ENCODE results near the gene OXCT2. TPM values are rescaled to one million over a fixed set of nuclear protein-coding genes. Genes with fewer than 3 reads are reported as not detected.
"Not testable (repeated sequence)": the region's sequence is repeated elsewhere in the genome, so short reads cannot be mapped to it uniquely, and the experiment has no call there.

Gene OXCT2
- polyA plus RNA-seq, 1 donor (not counting 4 experiments of a cell fraction or from before 2014, with no cell fraction given) = not detected

- H3K9me1 ChIP-seq (ENCODE audit: control insufficient read depth, extremely low read depth, insufficient read depth, low read length); H3K79me2 ChIP-seq (ENCODE audit: control insufficient read depth, insufficient read depth, low read length); H3K9me3 ChIP-seq (ENCODE audit: control insufficient read depth, low read depth, low read length); H3K4me1 ChIP-seq (ENCODE audit: control insufficient read depth, extremely low read depth, insufficient read depth, low read length); H3K27ac ChIP-seq (ENCODE audit: control insufficient read depth, insufficient read depth, low read length); FAIRE-seq; H3K9ac ChIP-seq (ENCODE audit: control insufficient read depth, extremely low read depth, insufficient read depth, low read length); H3K4me2 ChIP-seq (ENCODE audit: control insufficient read depth, extremely low read depth, insufficient read depth, low read depth, low read length); H3K4me3 ChIP-seq (ENCODE audit: control insufficient read depth in 2 of 3, extremely low read depth in 1 of 3, insufficient read depth in 2 of 3, low read depth in 1 of 3, low read length in 3 of 3); H2AFZ ChIP-seq (ENCODE audit: control insufficient read depth, low read length); H3K36me3 ChIP-seq (ENCODE audit: control insufficient read depth in 2 of 2, extremely low read depth in 1 of 2, insufficient read depth in 2 of 2, low read length in 2 of 2); H4K20me1 ChIP-seq (ENCODE audit: control insufficient read depth, extremely low read depth, insufficient read depth, low read length); dilution Hi-C loops (cut with MboI; ENCODE audit: extremely low pct_ligation_motif_present, low sequenced_read_pairs); H3K27me3 ChIP-seq (ENCODE audit: control insufficient read depth, extremely low read depth, insufficient read depth, low read length); DNase-seq (ENCODE audit: low read depth, low spot score): not testable (repeated sequence)
Observed at GRCh38 chr1:39763619-39764374, 7.4 kb downstream of the OXCT2 start.

GRCh38 chr1:39762550-39763540 is 8.3 kb downstream of the OXCT2 start:
- Histone ChIP-seq H3K27ac (ENCODE audit: control insufficient read depth, insufficient read depth, low read length) (no peak overlapping the region), H3K4me3 (ENCODE audit: control insufficient read depth in 2 of 3, extremely low read depth in 1 of 3, insufficient read depth in 2 of 3, low read depth in 1 of 3, low read length in 3 of 3) (no peak overlapping the region), H4K20me1 (ENCODE audit: control insufficient read depth, extremely low read depth, insufficient read depth, low read length) (no peaks in the 10 kb centered on the region), H3K79me2 (ENCODE audit: control insufficient read depth, insufficient read depth, low read length) (no peaks in the 10 kb centered on the region), H3K4me1 (ENCODE audit: control insufficient read depth, extremely low read depth, insufficient read depth, low read length) (no peaks in the 10 kb centered on the region), H2AFZ (ENCODE audit: control insufficient read depth, low read length) (no peak overlapping the region), H3K36me3 (ENCODE audit: control insufficient read depth in 2 of 2, extremely low read depth in 1 of 2, insufficient read depth in 2 of 2, low read length in 2 of 2) (peaks cover 1 to 2% of the 10 kb centered on the region in 2 experiments), H3K9ac (ENCODE audit: control insufficient read depth, extremely low read depth, insufficient read depth, low read length) (no peak overlapping the region), H3K9me1 (ENCODE audit: control insufficient read depth, extremely low read depth, insufficient read depth, low read length) (no peaks in the 10 kb centered on the region), H3K9me3 (ENCODE audit: control insufficient read depth, low read depth, low read length) (no peaks in the 10 kb centered on the region), H3K27me3 (ENCODE audit: control insufficient read depth, extremely low read depth, insufficient read depth, low read length) (no peaks in the 10 kb centered on the region), H3K4me2 (ENCODE audit: control insufficient read depth, extremely low read depth, insufficient read depth, low read depth, low read length) (no peak overlapping the region)
- DNase-seq (ENCODE audit: low read depth, low spot score) = no peak
- dilution Hi-C loops (cut with MboI; ENCODE audit: extremely low pct_ligation_motif_present, low sequenced_read_pairs) = no loop called here
- TF ChIP-seq EZH2 (IDR thresholded peaks at IDR 0.05; ENCODE audit: low read length) (no peak), CTCF (optimal IDR thresholded peaks at IDR 0.05 in 1 of 3, IDR thresholded peaks at IDR 0.05 in 1 of 3, conservative IDR thresholded peaks at IDR 0.05 in 1 of 3; ENCODE audit: extremely low read depth in 1 of 3, insufficient read depth in 2 of 3, low read length in 3 of 3) (no peak)
- FAIRE-seq = no peak

Measured in keratinocyte (primary cell).